ENCODE measurements around the gene RSPH10B. TPM values are rescaled to one million over a fixed set of nuclear protein-coding genes. Genes with fewer than 3 reads are reported as not detected.
"Not testable (repeated sequence)": the region's sequence is repeated elsewhere in the genome, so short reads cannot be mapped to it uniquely, and the experiment has no call there.

RSPH10B gene
- total RNA-seq, 1 experiment from 2014 or later = 0.26 TPM

- H3K27me3 ChIP-seq (ENCODE audit: control insufficient read depth, insufficient read depth, low read length); H3K4me1 ChIP-seq (ENCODE audit: control insufficient read depth, insufficient read depth, low read length); intact Hi-C loops (cut with micrococcal nuclease; ENCODE audit: unreplicated experiment); in situ Hi-C loops (cut with HindIII; ENCODE audit: low pct_unique_long_range_greater_than_20kb, low sequenced_read_pairs); DNase-seq (ENCODE audit: low read depth, low spot score); H3K27ac ChIP-seq (ENCODE audit: low read length); H3K36me3 ChIP-seq (ENCODE audit: control insufficient read depth, insufficient read depth, low read length); CTCF ChIA-PET; H3K9me3 ChIP-seq (ENCODE audit: control insufficient read depth, insufficient read depth, low read depth, low read length); BruUV-seq (replicated peaks); ATAC-seq; H3K4me3 ChIP-seq (ENCODE audit: low read depth in 2 of 2, low read length in 2 of 2); POLR2A ChIA-PET: not testable (repeated sequence)
Measured at GRCh38 chr7:5884431-5884830, 86.1 kb downstream of the RSPH10B start.

GRCh38 chr7:5880106-5880505, 90.4 kb downstream of the RSPH10B start:
- H3K36me3 ChIP-seq (ENCODE audit: control insufficient read depth, insufficient read depth, low read length); intact Hi-C loops (cut with micrococcal nuclease; ENCODE audit: unreplicated experiment); CTCF ChIA-PET; H3K9me3 ChIP-seq (ENCODE audit: control insufficient read depth, insufficient read depth, low read depth, low read length); BruUV-seq (replicated peaks); ATAC-seq; H3K4me1 ChIP-seq (ENCODE audit: control insufficient read depth, insufficient read depth, low read length); POLR2A ChIA-PET; in situ Hi-C loops (cut with HindIII; ENCODE audit: low pct_unique_long_range_greater_than_20kb, low sequenced_read_pairs); H3K27ac ChIP-seq (ENCODE audit: low read length); H3K4me3 ChIP-seq (ENCODE audit: low read depth in 2 of 2, low read length in 2 of 2); DNase-seq (ENCODE audit: low read depth, low spot score); H3K27me3 ChIP-seq (ENCODE audit: control insufficient read depth, insufficient read depth, low read length): not testable (repeated sequence)

GRCh38 chr7:5879591-5879990, 90.9 kb downstream of the RSPH10B start:
- H3K36me3 ChIP-seq (ENCODE audit: control insufficient read depth, insufficient read depth, low read length); BruUV-seq (replicated peaks); POLR2A ChIA-PET; H3K9me3 ChIP-seq (ENCODE audit: control insufficient read depth, insufficient read depth, low read depth, low read length); CTCF ChIA-PET; H3K27ac ChIP-seq (ENCODE audit: low read length); in situ Hi-C loops (cut with HindIII; ENCODE audit: low pct_unique_long_range_greater_than_20kb, low sequenced_read_pairs); H3K4me1 ChIP-seq (ENCODE audit: control insufficient read depth, insufficient read depth, low read length); DNase-seq (ENCODE audit: low read depth, low spot score); ATAC-seq; H3K4me3 ChIP-seq (ENCODE audit: low read depth in 2 of 2, low read length in 2 of 2); intact Hi-C loops (cut with micrococcal nuclease; ENCODE audit: unreplicated experiment); H3K27me3 ChIP-seq (ENCODE audit: control insufficient read depth, insufficient read depth, low read length): not testable (repeated sequence)

Other genes starting within 250 kb of the RSPH10B start
- gene RNF216, start 189.0 kb downstream of the RSPH10B start, total RNA-seq (2021; ENCODE audit: unreplicated experiment) = 61.6 TPM
- not detected for gene OCM, start 89.9 kb downstream of the RSPH10B start, total RNA-seq (2021; ENCODE audit: unreplicated experiment)
- gene CCZ1, start 72.0 kb downstream of the RSPH10B start, total RNA-seq (2021; ENCODE audit: unreplicated experiment) = 128 TPM
- gene PMS2, start 38.4 kb upstream of the RSPH10B start, total RNA-seq (2021; ENCODE audit: unreplicated experiment) = 40.2 TPM
- 126 TPM for gene AIMP2, start 38.6 kb upstream of the RSPH10B start, total RNA-seq (2021; ENCODE audit: unreplicated experiment)
- gene ANKRD61, start 60.7 kb upstream of the RSPH10B start, total RNA-seq (2021; ENCODE audit: unreplicated experiment) = 0.18 TPM
- gene EIF2AK1, start 88.5 kb upstream of the RSPH10B start, total RNA-seq (2021; ENCODE audit: unreplicated experiment) = 205 TPM
- gene USP42, start 134.3 kb upstream of the RSPH10B start, total RNA-seq (2021; ENCODE audit: unreplicated experiment) = 18.6 TPM

All from Panc1 (cell line).